ENCODE measurements around the gene KCND3. TPM values are rescaled to one million over a fixed set of nuclear protein-coding genes. Genes with fewer than 3 reads are reported as not detected.

The KCND3 gene
- total and polyA plus RNA-seq, 2 experiments from 2014 or later = 0.10 to 0.18 TPM

DNA sequence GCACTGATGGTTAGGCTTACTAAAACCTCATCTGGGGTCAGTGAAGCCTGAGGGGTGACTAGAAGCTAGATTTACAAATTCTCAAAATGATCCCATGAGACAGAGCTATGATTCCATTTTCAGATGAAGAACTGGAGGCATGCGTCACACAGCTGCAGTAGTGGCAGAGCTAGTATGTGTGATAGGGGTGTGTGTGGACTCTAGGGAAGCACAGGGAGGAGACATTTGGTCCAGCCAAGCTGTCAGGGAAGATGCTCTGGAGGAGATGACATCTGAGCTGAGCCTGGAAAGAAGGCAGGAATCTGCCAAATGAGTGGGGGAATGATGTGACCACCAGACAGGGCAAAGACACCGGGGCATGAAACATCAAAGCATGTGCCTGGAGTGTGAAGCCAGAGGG is 12.0 kb upstream of the KCND3 start (continued):
- TF ChIP-seq, protein P1, sequence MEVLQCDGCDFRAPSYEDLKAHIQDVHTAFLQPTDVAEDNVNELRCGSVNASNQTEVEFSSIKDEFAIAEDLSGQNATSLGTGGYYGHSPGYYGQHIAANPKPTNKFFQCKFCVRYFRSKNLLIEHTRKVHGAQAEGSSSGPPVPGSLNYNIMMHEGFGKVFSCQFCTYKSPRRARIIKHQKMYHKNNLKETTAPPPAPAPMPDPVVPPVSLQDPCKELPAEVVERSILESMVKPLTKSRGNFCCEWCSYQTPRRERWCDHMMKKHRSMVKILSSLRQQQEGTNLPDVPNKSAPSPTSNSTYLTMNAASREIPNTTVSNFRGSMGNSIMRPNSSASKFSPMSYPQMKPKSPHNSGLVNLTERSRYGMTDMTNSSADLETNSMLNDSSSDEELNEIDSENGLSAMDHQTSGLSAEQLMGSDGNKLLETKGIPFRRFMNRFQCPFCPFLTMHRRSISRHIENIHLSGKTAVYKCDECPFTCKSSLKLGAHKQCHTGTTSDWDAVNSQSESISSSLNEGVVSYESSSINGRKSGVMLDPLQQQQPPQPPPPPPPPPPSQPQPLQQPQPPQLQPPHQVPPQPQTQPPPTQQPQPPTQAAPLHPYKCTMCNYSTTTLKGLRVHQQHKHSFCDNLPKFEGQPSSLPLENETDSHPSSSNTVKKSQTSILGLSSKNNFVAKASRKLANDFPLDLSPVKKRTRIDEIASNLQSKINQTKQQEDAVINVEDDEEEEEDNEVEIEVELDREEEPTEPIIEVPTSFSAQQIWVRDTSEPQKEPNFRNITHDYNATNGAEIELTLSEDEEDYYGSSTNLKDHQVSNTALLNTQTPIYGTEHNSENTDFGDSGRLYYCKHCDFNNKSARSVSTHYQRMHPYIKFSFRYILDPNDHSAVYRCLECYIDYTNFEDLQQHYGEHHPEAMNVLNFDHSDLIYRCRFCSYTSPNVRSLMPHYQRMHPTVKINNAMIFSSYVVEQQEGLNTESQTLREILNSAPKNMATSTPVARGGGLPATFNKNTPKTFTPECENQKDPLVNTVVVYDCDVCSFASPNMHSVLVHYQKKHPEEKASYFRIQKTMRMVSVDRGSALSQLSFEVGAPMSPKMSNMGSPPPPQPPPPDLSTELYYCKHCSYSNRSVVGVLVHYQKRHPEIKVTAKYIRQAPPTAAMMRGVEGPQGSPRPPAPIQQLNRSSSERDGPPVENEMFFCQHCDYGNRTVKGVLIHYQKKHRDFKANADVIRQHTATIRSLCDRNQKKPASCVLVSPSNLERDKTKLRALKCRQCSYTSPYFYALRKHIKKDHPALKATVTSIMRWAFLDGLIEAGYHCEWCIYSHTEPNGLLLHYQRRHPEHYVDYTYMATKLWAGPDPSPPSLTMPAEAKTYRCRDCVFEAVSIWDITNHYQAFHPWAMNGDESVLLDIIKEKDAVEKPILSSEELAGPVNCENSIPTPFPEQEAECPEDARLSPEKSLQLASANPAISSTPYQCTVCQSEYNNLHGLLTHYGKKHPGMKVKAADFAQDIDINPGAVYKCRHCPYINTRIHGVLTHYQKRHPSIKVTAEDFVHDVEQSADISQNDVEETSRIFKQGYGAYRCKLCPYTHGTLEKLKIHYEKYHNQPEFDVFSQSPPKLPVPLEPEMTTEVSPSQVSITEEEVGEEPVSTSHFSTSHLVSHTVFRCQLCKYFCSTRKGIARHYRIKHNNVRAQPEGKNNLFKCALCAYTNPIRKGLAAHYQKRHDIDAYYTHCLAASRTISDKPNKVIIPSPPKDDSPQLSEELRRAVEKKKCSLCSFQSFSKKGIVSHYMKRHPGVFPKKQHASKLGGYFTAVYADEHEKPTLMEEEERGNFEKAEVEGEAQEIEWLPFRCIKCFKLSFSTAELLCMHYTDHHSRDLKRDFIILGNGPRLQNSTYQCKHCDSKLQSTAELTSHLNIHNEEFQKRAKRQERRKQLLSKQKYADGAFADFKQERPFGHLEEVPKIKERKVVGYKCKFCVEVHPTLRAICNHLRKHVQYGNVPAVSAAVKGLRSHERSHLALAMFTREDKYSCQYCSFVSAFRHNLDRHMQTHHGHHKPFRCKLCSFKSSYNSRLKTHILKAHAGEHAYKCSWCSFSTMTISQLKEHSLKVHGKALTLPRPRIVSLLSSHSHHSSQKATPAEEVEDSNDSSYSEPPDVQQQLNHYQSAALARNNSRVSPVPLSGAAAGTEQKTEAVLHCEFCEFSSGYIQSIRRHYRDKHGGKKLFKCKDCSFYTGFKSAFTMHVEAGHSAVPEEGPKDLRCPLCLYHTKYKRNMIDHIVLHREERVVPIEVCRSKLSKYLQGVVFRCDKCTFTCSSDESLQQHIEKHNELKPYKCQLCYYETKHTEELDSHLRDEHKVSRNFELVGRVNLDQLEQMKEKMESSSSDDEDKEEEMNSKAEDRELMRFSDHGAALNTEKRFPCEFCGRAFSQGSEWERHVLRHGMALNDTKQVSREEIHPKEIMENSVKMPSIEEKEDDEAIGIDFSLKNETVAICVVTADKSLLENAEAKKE (CRISPR knock-in tag; IDR thresholded peaks at IDR 0.05) = no peak
- TF ChIP-seq POLR2AphosphoS5 (IDR thresholded peaks at IDR 0.05; ENCODE audit: low read depth) = no peak
- no peak for TF ChIP-seq JUNB (IDR thresholded peaks at IDR 0.05; ENCODE audit: unreplicated experiment)
- TF ChIP-seq CREB1 (CRISPR knock-in tag; IDR thresholded peaks at IDR 0.05; ENCODE audit: low read depth) = no peak
- TF ChIP-seq, protein P2, sequence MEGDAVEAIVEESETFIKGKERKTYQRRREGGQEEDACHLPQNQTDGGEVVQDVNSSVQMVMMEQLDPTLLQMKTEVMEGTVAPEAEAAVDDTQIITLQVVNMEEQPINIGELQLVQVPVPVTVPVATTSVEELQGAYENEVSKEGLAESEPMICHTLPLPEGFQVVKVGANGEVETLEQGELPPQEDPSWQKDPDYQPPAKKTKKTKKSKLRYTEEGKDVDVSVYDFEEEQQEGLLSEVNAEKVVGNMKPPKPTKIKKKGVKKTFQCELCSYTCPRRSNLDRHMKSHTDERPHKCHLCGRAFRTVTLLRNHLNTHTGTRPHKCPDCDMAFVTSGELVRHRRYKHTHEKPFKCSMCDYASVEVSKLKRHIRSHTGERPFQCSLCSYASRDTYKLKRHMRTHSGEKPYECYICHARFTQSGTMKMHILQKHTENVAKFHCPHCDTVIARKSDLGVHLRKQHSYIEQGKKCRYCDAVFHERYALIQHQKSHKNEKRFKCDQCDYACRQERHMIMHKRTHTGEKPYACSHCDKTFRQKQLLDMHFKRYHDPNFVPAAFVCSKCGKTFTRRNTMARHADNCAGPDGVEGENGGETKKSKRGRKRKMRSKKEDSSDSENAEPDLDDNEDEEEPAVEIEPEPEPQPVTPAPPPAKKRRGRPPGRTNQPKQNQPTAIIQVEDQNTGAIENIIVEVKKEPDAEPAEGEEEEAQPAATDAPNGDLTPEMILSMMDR (conservative IDR thresholded peaks at IDR 0.05; ENCODE audit: low read depth in 2 of 2) = no peak
- no peak for TF ChIP-seq EZH2 (IDR thresholded peaks at IDR 0.05; ENCODE audit: low read depth, unreplicated experiment)
- TF ChIP-seq, protein P3, sequence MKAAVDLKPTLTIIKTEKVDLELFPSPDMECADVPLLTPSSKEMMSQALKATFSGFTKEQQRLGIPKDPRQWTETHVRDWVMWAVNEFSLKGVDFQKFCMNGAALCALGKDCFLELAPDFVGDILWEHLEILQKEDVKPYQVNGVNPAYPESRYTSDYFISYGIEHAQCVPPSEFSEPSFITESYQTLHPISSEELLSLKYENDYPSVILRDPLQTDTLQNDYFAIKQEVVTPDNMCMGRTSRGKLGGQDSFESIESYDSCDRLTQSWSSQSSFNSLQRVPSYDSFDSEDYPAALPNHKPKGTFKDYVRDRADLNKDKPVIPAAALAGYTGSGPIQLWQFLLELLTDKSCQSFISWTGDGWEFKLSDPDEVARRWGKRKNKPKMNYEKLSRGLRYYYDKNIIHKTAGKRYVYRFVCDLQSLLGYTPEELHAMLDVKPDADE (IDR thresholded peaks at IDR 0.05) = no peak
- TF ChIP-seq ZNF114 (CRISPR knock-in tag; IDR thresholded peaks at IDR 0.05) = no peak
